GM18508 (cell line): ENCODE results near the gene CLNK.

Experiments
- ATAC-seq: cut with Tn5 transposase; IDR thresholded peaks from one replicate; pipeline ENCODE4 v1.9.1; 2021; ENCODE audit warnings: moderate number of reproducible peaks; ENCODE audit not compliant: insufficient read depth, unreplicated experiment

The CLNK gene

GRCh38 chr4:10461850-10462400, 222.6 kb downstream of the CLNK start:
- no peak for ATAC-seq

GRCh38 chr4:10461091-10461849, 223.3 kb downstream of the CLNK start:
- ATAC-seq, result peak; percentile 69

DNA sequence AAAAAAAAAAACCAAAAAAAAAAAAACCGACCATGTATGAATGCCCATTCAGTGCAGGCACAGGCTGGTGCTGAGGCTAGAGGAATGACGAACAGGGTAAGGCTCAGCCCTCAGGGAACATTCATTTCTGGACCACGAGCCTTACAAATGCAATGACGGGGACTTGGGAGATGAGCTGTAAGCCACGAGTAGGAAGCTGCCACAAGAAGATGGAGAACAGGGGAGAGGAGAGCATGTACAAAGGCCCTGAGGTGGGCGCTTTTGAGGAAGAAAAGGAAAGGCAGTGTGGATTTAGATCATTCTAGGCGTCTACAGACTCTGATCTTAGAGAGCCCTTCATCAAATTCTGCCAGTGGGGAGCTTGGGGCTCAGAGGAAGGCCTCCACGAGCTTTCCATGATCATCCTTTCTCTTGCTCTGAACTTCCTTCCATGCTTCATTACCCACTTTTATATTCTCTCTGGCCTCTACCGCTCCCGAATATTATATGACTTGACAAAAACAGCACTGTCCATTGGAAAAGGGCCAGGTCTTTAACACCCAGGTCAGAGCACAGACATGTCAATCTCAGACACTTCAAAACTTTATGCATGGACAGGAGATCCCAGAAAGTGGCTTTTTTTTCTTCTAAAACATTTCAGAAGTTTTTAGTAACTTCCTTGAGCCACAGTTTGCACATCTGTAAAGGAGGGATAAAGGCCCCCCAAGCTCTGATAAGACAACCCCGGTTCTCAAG, 224.1 kb downstream of the CLNK start:
- no peak for ATAC-seq

GRCh38 chr4:10459305-10459704, 225.3 kb downstream of the CLNK start:
- ATAC-seq, result no peak

- no peak for ATAC-seq
Observed at GRCh38 chr4:10458177-10458576, 226.4 kb downstream of the CLNK start.

GRCh38 chr4:10457255-10457801, 227.2 kb downstream of the CLNK start, which contains the start of gene ZNF518B:
TSS of gene ZNF518B (minus strand) at chr4:10457426. CDS start at chr4:10446328, 11,098 bp downstream.
- peak; percentile 41 for ATAC-seq

GRCh38 chr4:10456595-10457254, 227.8 kb downstream of the CLNK start:
- ATAC-seq, result peak; percentile 30

DNA sequence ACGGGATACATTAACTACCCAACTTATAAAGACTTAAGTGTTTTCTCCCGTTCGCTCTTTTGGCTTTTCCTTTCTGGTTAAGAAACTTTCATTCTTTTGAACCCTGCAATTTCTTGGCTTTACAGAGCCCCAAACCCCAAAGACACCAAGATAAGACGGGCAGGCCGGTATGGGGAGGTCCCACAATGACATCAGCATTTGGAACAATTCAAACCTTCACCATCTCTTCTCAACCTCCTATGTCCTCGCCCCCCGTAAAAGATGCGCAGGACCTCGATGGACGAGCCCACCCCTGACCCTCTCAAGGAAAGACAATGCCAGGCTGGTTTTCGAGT, 228.3 kb downstream of the CLNK start:
- no peak for ATAC-seq

DNA sequence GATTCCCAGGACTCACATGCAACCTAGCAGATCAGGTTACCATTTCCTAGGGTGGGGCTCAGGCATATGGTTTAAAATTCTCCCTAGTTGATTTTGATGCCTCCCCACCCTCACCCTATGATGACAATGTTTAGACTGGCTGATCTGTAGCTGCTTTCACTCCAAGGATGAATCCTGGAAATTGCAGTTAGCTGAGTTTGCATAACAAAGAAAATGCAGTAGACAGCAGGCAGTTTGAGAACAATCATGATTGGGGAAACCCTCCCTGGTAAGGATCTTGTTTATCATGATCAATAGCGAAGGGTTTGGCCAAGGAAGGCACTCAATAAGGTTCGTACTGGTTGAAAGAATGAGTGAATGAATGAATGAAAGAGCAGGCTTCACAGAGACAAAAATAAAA, 229.4 kb downstream of the CLNK start:
- no peak for ATAC-seq

GRCh38 chr4:10454726-10455125, 229.8 kb downstream of the CLNK start:
- ATAC-seq, result no peak

- ATAC-seq, result no peak
Observed at GRCh38 chr4:10454121-10454520, 230.4 kb downstream of the CLNK start.

DNA sequence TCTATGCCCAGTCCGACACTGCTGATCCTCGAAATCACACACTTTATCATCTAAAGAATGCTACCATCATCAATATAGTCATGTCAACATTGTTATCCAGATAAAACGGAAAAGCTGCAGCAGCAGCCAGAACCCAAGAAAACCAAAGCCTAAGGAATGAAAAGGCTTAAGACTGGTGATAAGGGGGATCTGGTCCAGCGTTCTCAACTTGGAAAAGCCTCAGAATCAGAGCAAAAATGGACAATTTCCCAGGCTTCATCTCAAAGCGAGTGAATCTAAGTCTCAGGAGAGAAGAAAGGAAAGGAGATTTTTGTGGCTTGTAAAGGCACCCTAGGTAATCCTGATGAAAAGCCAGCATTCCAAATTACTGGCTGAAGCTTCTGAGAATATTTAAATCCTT, 235.6 kb downstream of the CLNK start:
- no peak for ATAC-seq

- no peak for ATAC-seq
Observed at GRCh38 chr4:10442976-10443375, 241.6 kb downstream of the CLNK start.

DNA sequence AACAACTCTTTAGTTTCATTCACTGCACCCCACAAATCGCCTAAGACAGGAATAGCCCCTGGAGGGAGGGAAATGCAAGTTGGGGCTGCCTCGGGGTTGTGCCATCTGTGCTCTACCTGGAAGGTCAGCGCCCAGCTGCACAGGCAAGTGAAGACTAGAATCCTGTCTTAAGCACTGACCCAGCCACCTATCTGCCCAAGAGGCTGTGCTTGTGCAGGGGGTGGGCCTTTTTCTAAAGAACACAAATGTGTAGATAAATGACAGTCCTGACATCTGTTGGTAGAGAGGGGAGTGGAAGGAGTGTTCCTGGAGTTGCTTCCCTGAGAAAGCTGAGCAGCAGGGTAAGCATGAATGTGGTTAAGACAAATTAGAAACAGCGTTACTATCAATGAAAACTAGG, 243.1 kb downstream of the CLNK start:
- no peak for ATAC-seq

- peak; percentile 57 for ATAC-seq
Observed at GRCh38 chr4:10438924-10439323, 245.6 kb downstream of the CLNK start.

DNA sequence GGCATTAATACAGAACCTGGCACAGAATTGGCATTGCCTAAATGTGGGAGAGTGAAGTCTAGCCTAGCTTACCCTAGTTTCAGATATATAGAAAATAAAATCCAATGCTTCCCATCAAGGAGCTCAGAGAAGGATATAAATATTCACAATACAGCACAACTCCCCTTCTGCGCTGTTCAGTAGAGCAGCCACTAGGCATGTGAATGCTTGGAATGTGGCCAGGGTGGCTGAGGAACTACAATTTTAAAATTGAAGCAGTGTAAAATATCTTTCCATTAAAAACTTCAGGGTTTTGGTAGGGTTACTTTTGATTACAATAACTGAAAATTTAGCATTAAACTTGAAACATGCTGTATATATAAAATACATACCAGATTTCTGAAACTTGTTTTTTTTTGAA, 246.8 kb downstream of the CLNK start:
- ATAC-seq, result no peak
